Measurements from ENCODE around the gene FAM90A1.
"Not testable (repeated sequence)": the region's sequence is repeated elsewhere in the genome, so short reads cannot be mapped to it uniquely, and the experiment has no call there.

GRCh38 chr12:8223646-8224045 is 3.8 kb downstream of the FAM90A1 start:
- TF ChIP-seq, protein P1, sequence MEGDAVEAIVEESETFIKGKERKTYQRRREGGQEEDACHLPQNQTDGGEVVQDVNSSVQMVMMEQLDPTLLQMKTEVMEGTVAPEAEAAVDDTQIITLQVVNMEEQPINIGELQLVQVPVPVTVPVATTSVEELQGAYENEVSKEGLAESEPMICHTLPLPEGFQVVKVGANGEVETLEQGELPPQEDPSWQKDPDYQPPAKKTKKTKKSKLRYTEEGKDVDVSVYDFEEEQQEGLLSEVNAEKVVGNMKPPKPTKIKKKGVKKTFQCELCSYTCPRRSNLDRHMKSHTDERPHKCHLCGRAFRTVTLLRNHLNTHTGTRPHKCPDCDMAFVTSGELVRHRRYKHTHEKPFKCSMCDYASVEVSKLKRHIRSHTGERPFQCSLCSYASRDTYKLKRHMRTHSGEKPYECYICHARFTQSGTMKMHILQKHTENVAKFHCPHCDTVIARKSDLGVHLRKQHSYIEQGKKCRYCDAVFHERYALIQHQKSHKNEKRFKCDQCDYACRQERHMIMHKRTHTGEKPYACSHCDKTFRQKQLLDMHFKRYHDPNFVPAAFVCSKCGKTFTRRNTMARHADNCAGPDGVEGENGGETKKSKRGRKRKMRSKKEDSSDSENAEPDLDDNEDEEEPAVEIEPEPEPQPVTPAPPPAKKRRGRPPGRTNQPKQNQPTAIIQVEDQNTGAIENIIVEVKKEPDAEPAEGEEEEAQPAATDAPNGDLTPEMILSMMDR (conservative IDR thresholded peaks at IDR 0.05 in 1 of 2, IDR thresholded peaks at IDR 0.05 in 1 of 2; ENCODE audit: low read depth in 1 of 2, low read length in 2 of 2), result not testable (repeated sequence)
- TF ChIP-seq EZH2 (IDR thresholded peaks at IDR 0.05; ENCODE audit: low read length, missing control alignments), result not testable (repeated sequence)
